ENCODE results near the gene CHMP4A. TPM values are rescaled to one million over a fixed set of nuclear protein-coding genes. Genes with fewer than 3 reads are reported as not detected.

The CHMP4A gene
- total RNA-seq, 1 donor from 2014 or later = 34.3 TPM

- Mint-ChIP-seq H3K27ac (ENCODE audit: unreplicated experiment) (no peak overlapping the region), H3K4me3 (ENCODE audit: unreplicated experiment) (no peak overlapping the region), H3K36me3 (ENCODE audit: low read depth, unreplicated experiment) (peaks cover 23% of the 10 kb centered on the region), H3K27me3 (ENCODE audit: unreplicated experiment) (peaks cover 10% of the 10 kb centered on the region), H3K4me1 (ENCODE audit: unreplicated experiment) (peaks cover 4% of the 10 kb centered on the region), H3K9me3 (ENCODE audit: unreplicated experiment) (no peaks in the 10 kb centered on the region)
- TF ChIP-seq, protein P1, sequence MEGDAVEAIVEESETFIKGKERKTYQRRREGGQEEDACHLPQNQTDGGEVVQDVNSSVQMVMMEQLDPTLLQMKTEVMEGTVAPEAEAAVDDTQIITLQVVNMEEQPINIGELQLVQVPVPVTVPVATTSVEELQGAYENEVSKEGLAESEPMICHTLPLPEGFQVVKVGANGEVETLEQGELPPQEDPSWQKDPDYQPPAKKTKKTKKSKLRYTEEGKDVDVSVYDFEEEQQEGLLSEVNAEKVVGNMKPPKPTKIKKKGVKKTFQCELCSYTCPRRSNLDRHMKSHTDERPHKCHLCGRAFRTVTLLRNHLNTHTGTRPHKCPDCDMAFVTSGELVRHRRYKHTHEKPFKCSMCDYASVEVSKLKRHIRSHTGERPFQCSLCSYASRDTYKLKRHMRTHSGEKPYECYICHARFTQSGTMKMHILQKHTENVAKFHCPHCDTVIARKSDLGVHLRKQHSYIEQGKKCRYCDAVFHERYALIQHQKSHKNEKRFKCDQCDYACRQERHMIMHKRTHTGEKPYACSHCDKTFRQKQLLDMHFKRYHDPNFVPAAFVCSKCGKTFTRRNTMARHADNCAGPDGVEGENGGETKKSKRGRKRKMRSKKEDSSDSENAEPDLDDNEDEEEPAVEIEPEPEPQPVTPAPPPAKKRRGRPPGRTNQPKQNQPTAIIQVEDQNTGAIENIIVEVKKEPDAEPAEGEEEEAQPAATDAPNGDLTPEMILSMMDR (IDR thresholded peaks at IDR 0.05; ENCODE audit: unreplicated experiment) = no peak
- no peak for DNase-seq (ENCODE audit: low spot score)
Observed at GRCh38 chr14:24177041-24177825, 36.1 kb downstream of the CHMP4A start.

DNA sequence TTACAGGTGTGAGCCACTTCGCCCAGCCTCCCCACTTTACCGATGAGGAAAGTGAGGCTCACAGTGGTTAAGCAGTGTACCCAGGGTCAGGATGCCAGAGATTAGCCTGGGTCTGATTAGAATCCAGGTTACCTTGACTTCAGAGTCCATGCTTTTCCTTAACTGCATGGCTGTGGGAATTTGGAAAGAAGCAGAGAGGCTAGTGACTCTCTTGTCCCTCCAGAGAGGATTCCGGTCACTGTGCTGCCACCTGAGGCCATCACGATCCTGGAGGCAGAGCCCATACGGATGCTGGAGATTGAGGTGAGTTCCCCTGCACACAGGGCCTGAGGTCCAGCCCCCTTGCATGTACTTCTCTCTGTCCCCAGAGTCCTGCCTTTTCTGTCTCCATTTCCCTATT is 36.7 kb downstream of the CHMP4A start:
- Mint-ChIP-seq H3K27ac (ENCODE audit: unreplicated experiment) (no peak overlapping the region), H3K4me1 (ENCODE audit: unreplicated experiment) (peaks cover 4% of the 10 kb centered on the region), H3K9me3 (ENCODE audit: unreplicated experiment) (no peaks in the 10 kb centered on the region), H3K4me3 (ENCODE audit: unreplicated experiment) (no peak overlapping the region), H3K27me3 (ENCODE audit: unreplicated experiment) (peaks cover 8% of the 10 kb centered on the region), H3K36me3 (ENCODE audit: low read depth, unreplicated experiment) (peaks cover 20% of the 10 kb centered on the region)
- DNase-seq (ENCODE audit: low spot score) = no peak
- TF ChIP-seq, protein P1 (IDR thresholded peaks at IDR 0.05; ENCODE audit: unreplicated experiment) = no peak

DNA sequence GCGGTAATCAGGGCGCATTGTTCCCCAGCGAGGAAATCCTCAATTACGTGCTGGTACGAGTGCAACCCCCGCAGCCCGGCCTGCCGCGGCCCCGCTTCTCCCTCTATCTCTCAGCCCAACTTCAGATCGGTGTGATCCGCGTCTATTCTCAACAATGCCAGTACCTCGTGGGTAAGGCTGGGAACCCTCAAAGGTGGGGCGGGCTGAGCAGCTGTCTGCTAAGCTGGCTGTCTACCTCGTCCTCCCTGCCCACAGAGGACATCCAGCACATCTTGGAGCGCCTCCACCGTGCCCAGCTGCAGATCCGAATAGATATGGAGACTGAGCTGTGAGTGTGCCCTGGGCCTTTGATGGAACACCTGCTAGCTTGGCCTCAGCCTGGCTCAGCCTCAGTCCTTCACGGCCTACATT is 40.4 kb downstream of the CHMP4A start:
- no peak for DNase-seq (ENCODE audit: low spot score)
- H3K4me3 Mint-ChIP-seq (ENCODE audit: unreplicated experiment) = peak overlapping the region; percentile 42
- H3K27me3 Mint-ChIP-seq (ENCODE audit: unreplicated experiment) = peaks cover 4% of the 10 kb centered on the region
- TF ChIP-seq, protein P1 (IDR thresholded peaks at IDR 0.05; ENCODE audit: unreplicated experiment) = no peak
- no peaks in the 10 kb centered on the region for H3K4me1 Mint-ChIP-seq (ENCODE audit: unreplicated experiment)
- no peaks in the 10 kb centered on the region for H3K9me3 Mint-ChIP-seq (ENCODE audit: unreplicated experiment)
- peaks cover 18% of the 10 kb centered on the region for H3K36me3 Mint-ChIP-seq (ENCODE audit: low read depth, unreplicated experiment)
- no peak overlapping the region for H3K27ac Mint-ChIP-seq (ENCODE audit: unreplicated experiment)

GRCh38 chr14:24172261-24172860 is 40.9 kb downstream of the CHMP4A start:
- Mint-ChIP-seq H3K9me3 (ENCODE audit: unreplicated experiment) (no peaks in the 10 kb centered on the region), H3K27ac (ENCODE audit: unreplicated experiment) (no peak overlapping the region), H3K4me3 (ENCODE audit: unreplicated experiment) (peak overlapping the region; percentile 81), H3K4me1 (ENCODE audit: unreplicated experiment) (peaks cover 2% of the 10 kb centered on the region), H3K36me3 (ENCODE audit: low read depth, unreplicated experiment) (peaks cover 21% of the 10 kb centered on the region), H3K27me3 (ENCODE audit: unreplicated experiment) (peaks cover 4% of the 10 kb centered on the region)
- DNase-seq (ENCODE audit: low spot score) = no peak
- TF ChIP-seq, protein P1 (IDR thresholded peaks at IDR 0.05; ENCODE audit: unreplicated experiment) = no peak
